PFSK-1 (cell line): ENCODE measurements around the gene TNNI3K.

ENCODE experiments used
- FOXP2 ChIP-seq: optimal IDR thresholded peaks from 2 replicates; pipeline ENCODE3; 2011; ENCODE audit warnings: borderline replicate concordance, control low read depth, inconsistent platforms; ENCODE audit not compliant: insufficient read depth; ENCODE audit errors: extremely low read length, extremely low read depth
- POLR2AphosphoS5 ChIP-seq: IDR thresholded peaks from 2 replicates; pipeline ENCODE4 v1.6.1; 2012; ENCODE audit warnings: low read depth, mild to moderate bottlenecking, control low read depth, low read length, moderate library complexity
- SIN3A ChIP-seq: IDR thresholded peaks from 2 replicates; pipeline ENCODE4 v1.6.1; 2012; ENCODE audit warnings: mild to moderate bottlenecking, low read length, moderate library complexity, borderline replicate concordance; ENCODE audit not compliant: insufficient read depth
- TAF1 ChIP-seq: IDR thresholded peaks from 2 replicates; pipeline ENCODE4 v1.6.1; 2012; ENCODE audit warnings: low read length, control low read depth, borderline replicate concordance; ENCODE audit not compliant: insufficient read depth
- TF ChIP-seq, protein P1 (sequence below), 2 experiments: IDR thresholded peaks; 2 replicates each; pipeline versions ENCODE4 v1.6.1 to v1.8.0; 2011 to 2012; ENCODE audit warnings: low read depth in 2 of 2, low read length in 2 of 2, control low read depth in 1 of 2, inconsistent platforms in 1 of 2, mild to moderate bottlenecking in 1 of 2, moderate library complexity in 1 of 2; ENCODE audit not compliant: insufficient read depth in 1 of 2

TNNI3K gene

GRCh38 chr1:74453277-74453676 is 218.1 kb downstream of the TNNI3K start:
- TF ChIP-seq SIN3A, result no peak
- TF ChIP-seq POLR2AphosphoS5, result no peak
- TF ChIP-seq, protein P1, sequence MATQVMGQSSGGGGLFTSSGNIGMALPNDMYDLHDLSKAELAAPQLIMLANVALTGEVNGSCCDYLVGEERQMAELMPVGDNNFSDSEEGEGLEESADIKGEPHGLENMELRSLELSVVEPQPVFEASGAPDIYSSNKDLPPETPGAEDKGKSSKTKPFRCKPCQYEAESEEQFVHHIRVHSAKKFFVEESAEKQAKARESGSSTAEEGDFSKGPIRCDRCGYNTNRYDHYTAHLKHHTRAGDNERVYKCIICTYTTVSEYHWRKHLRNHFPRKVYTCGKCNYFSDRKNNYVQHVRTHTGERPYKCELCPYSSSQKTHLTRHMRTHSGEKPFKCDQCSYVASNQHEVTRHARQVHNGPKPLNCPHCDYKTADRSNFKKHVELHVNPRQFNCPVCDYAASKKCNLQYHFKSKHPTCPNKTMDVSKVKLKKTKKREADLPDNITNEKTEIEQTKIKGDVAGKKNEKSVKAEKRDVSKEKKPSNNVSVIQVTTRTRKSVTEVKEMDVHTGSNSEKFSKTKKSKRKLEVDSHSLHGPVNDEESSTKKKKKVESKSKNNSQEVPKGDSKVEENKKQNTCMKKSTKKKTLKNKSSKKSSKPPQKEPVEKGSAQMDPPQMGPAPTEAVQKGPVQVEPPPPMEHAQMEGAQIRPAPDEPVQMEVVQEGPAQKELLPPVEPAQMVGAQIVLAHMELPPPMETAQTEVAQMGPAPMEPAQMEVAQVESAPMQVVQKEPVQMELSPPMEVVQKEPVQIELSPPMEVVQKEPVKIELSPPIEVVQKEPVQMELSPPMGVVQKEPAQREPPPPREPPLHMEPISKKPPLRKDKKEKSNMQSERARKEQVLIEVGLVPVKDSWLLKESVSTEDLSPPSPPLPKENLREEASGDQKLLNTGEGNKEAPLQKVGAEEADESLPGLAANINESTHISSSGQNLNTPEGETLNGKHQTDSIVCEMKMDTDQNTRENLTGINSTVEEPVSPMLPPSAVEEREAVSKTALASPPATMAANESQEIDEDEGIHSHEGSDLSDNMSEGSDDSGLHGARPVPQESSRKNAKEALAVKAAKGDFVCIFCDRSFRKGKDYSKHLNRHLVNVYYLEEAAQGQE (IDR thresholded peaks at IDR 0.05; ENCODE audit: insufficient read depth in 1 of 2, low read depth in 2 of 2, low read length in 2 of 2), result no peak
- no peak for TF ChIP-seq TAF1

DNA sequence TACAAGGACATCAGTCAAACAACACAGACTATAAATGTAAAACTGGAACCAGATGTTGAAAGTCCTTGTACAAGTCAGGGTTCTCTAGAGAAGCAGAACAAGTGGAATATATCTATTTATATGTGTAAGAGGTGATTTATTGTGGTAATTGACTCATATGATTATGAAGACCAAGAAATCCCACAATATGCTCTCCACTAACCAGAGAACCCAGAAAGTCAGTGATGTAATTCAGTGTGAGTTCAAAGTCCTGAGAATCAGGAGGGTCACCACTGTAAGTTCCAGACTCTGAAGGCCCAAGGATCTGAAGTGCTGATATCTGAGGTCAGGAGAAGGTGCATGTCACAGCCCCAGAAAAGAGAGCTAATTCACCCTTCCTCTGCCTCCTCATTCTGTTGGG is 220.2 kb downstream of the TNNI3K start:
- no peak for TF ChIP-seq TAF1
- TF ChIP-seq SIN3A, result no peak
- TF ChIP-seq FOXP2, result no peak
- no peak for TF ChIP-seq POLR2AphosphoS5
- TF ChIP-seq, protein P1 (IDR thresholded peaks at IDR 0.05; ENCODE audit: insufficient read depth in 1 of 2, low read depth in 2 of 2, low read length in 2 of 2), result no peak

- no peak for TF ChIP-seq POLR2AphosphoS5
- TF ChIP-seq, protein P1 (IDR thresholded peaks at IDR 0.05; ENCODE audit: insufficient read depth in 1 of 2, low read depth in 2 of 2, low read length in 2 of 2), result no peak
- TF ChIP-seq SIN3A, result no peak
- no peak for TF ChIP-seq TAF1
- TF ChIP-seq FOXP2, result no peak
Measured at GRCh38 chr1:74457253-74457652, 222.1 kb downstream of the TNNI3K start.

DNA sequence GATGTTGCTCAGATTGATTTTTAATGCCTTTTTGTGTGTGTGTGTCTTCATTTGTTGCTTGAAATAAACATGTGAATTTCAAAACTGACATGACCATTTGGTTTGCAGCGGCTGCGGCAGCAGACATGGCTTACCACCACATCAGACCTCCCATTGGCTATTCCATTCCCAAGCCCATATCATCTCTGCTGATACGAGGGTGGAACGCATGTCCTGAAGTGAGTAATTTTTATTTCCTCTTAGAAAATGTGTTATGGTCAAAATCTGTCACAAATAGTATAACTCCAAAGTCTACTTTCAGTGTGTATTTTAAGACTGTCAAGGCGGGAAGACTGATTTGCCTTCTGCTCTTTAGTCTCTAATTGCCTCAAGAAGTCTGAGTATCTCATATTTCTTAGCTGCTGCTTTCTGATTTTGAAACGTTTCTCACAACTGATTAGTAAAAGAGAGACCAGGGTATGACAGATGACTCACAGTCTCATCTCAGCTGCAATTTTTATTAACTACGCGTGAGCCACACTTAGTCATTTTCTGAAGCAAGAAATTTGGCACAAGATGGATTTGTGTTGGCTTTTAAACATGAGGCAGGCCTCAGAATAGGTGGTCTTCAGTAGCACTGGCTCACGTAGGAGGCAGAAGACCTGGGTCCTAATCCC is 228.3 kb downstream of the TNNI3K start:
- TF ChIP-seq POLR2AphosphoS5 (no peak), TAF1 (no peak), FOXP2 (no peak), SIN3A (no peak)
- TF ChIP-seq, protein P1 (IDR thresholded peaks at IDR 0.05; ENCODE audit: insufficient read depth in 1 of 2, low read depth in 2 of 2, low read length in 2 of 2), result no peak
